Measurements from ENCODE around the gene ASXL1.
"Not testable (repeated sequence)": the region's sequence is repeated elsewhere in the genome, so short reads cannot be mapped to it uniquely, and the experiment has no call there.

Gene ASXL1

DNA sequence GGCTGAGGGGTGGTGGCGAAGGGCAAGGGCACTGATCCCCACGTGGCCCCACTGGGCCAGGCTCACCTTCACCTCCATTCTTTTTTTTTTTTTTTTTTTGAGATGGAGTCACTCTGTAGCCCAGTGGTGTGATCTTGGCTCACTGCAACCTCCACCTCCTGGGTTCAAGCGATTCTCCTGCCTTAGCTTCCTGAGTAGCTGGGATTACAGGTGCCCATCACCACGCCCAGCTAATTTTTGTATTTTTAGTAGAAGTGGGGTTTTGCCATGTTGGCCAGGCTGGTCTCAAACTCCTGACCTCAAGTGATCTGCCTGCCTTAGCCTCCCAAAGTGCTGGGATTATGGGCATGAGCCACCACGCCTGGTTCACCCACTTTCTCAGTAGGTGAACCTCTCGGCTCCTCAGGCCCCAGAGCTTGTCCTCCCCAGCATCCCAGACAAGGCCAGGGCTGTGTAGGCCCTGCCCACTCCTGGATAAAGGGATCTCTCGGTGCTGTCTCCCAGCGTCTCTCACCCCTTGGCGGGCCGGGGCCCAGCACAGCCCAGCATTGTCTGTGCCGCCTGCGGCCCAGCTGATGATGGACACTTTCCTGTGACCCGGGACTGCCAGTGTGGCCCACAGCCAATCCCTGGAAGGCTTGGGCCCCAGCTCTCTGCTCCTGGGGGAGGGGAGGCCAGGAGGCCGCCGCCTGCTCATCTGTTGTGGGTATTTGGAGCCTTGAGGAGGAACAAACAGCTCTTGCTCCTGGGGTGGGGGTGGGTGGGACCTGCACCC lies 108.0 kb downstream of the ASXL1 start:
- DNase-seq (ENCODE audit: low read depth in 2 of 2): not testable (repeated sequence)

DNA sequence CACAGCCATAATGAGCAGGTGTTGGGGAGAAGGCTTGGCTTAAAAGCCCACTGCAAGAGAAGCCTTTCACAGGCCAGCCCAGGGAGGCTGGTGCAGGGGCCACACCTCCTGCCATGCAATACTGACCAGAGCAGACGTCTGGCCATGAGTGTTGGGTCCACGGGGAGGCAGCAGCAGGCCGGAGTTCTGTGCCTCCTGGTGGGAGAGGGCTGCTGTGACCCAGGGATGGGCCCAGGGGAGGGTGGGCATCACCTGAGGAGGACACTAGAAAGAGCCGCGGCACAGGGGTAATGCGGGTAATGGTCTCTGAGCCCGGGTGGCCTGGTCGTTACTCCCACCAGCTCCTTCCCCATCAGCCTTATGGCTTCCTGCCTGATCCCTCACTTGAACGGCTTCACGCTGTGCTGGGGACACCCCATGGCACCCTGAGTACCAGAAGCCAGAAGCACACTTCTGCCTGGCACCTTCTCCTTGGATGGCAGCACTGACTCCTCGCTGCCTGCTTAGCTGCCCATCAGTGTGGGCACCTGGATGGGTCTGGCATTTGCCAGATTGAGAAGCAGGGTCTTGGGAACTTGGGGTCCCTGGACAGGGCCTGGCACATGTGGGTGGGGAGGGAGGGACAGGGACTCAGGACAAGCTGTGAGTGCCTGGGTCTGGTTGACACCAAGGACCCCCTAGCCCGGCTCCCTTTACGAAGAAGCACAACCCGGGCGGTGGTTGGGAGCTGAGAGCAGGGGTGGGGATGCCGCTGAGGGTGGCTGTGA lies 108.8 kb downstream of the ASXL1 start:
- DNase-seq (ENCODE audit: low read depth in 2 of 2): no peak

DNA sequence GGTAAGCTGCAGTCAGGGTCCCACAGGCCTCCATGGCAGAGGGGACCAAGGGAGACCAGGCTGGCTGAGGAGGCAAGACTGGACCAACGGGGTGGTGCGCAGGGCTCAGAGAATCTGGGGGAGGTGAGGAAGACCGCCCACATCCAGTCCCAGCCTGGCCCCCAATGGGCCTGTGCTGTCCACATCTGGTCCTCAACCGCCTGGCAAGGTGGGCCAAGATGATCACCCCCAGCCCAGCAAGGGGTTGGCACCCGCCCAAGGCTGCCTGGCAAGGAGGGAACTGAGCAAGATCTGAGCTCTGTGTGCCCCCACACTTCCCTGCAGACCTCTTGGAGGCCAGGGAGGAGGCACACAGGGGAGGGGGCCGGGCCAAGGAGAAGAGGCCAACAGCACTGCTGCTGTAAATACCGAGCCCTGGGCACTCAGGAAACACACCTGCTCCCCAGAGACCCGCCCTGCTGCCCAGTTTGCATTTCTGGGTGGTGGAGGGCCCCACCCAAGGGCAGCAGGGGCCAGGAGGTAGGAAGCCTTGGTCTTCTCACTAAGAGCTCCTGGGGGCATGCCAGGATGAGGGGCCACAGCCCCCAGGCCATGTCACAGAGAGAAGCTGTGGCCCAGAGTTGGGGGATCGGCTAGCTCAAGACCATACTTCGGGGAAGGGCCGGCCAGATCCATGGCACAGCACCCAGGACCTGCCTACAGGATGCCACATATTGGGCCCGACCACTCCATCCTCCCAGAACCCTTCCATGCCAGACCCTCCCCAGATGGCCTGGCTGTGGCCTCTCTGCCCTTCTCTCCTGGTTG lies 109.6 kb downstream of the ASXL1 start:
- no peak for DNase-seq (ENCODE audit: low read depth in 2 of 2)

DNA sequence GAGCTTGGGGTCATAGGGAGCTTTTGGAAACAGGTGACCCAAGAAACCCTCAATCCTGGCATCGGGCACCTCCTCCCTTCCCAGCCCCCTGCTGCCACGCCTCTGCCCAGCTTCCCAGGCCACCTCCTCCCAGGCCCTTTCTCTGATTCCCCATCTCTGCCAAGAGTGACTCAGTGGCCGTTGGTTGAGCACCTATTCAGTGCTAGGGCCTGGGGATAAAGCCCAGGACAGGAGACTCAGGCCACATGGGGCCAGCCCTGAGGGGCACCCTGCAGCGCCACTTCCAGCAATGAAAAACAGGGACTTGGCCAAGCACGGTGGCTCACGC lies 110.1 kb downstream of the ASXL1 start:
- DNase-seq (ENCODE audit: low read depth in 2 of 2): no peak

DNA sequence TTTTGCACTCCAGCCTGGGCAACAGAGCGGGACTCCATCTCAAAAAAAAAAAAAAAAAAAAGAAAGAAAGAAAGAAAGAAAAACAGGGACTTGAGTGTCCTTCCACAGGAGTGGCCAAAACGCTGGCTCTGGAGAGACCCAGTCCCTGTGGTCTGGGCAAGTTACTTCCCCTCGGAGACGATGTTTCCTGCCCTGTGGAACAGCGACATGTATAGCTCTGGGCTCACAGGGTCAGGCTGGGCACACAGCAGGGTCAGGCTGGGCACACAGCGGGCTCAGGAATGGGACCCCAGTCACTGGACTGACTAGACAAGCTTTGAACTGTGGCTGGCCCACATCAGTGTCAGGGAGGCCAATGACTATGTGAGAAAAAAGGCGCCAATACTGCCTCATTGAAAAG lies 110.7 kb downstream of the ASXL1 start:
- no peak for DNase-seq (ENCODE audit: low read depth in 2 of 2)

DNA sequence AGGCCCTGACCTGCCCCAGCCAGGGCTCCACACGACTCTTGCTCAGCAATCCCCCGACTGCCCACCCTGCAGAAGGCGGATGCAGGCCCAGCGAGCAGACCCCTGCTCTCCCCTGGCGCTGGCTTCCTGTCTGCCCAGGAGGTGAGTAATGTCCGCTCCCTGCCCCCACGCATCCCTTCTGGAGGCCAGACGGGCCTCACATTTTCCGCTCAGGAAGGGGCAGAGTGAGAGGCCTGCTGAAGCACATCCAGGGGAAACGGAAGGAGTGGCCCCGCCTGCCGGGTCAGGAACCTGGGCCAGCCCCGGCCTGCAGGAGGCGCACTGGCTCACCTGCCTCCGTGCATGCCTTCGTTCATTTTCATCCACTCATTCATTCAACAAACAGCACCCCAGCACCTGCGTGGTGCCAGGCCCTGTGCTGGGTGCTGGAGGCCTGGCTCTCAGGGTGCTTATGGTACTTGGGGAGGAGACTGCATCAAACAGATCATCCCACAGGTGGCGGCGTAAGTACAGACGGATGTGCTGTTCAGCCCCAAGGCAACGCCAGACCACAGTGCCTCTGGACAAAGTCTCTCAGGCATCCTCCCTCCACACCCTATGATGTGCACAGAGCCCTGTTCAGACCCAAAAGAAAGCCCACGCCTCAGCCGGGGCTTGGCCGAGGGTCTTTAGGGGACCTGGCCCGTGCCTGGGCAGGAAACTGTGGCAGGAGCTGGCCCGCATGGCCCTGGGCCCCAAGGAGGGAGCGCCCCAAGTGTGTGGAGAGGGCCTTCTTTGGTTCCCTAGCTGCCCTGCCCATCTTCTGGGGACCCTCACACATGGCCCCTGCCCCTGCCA lies 112.1 kb downstream of the ASXL1 start:
- DNase-seq (ENCODE audit: low read depth in 2 of 2): no peak

DNA sequence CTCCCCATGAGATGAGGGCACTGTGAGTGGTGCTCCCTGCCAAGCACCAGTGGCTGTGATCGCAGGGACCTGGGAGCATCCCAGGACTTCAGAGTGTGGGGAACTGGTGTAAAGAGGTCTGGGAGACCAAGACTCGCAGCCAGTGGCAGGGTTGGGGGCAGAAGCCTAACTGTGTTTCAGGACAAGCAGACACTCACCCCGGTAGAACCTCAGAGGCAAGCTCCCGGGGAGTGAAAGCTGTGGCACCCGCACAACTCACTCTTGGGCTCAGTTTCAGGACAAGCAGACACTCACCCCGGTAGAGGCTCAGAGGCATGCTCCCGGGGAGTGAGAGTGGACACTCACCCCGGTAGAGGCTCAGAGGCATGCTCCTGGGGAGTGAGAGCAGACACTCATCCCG lies 112.8 kb downstream of the ASXL1 start:
- no peak for DNase-seq (ENCODE audit: low read depth in 2 of 2)

DNA sequence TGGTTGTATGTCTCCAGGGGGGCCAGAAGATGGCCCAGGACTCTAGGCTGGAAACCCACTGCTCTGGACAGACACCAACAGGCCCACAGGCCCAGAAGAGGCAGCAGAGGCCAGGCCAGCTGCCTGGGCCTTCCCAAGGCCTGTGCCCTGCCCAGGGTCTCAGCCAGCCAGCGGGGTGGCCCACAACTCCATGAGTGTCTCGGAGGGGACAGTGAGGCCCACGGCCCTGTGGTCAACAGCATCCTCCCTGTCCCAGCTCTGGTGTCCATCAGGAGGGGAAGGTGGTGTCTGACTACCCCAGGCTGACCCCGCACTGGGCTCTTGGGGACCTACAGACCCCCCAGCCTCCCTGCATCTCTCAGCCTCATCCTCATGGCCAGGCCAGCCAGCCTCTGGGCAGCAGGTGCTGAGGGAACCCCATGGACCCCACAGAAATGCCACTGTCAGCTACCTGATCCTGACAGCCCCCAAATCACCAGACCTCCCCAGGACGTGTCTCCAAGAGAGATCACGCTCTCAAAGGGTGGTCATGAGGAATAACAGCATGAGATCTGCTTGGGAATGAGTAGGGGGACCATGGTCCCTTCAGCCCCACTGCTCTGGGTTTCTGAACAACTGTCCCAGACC lies 114.6 kb downstream of the ASXL1 start:
- DNase-seq (ENCODE audit: low read depth in 2 of 2): no peak

DNA sequence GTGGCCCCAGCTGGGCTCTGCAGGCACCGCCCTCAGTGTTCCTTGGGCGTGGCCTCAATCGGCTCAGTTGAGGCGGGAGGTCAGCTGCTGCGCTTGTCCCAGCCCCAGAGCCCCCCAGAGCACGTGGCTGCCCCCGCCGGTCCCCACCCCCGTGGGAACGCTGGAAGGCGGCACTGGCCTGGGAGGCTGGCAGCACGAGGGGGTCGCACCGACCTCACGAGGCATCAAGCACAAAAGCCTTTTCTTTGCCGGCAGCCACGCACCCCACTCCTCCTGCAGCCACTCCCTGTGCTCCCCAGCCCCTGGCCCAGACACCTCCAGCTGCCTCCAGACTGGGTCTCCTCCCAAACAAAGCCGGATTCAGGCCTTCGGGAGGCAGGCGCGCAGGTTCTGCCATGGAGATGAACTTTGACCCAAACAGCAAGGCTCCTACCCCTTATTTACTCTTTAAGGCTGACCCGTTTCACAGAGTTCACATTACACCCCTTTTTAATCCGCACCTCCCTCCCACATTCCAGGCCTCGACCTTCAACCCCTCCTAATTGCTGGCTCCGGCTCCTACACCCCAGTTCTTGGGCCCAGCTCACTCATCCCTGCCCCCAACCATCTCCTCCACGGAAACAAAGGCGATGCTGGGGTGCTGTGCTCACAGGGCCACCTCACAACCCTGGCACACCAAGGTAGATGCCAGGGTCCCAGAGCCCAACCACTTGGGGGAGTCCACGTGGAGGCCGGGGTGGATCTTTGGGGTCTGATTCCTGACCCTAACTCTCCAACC lies 115.3 kb downstream of the ASXL1 start:
- DNase-seq (ENCODE audit: low read depth in 2 of 2): no peak

DNA sequence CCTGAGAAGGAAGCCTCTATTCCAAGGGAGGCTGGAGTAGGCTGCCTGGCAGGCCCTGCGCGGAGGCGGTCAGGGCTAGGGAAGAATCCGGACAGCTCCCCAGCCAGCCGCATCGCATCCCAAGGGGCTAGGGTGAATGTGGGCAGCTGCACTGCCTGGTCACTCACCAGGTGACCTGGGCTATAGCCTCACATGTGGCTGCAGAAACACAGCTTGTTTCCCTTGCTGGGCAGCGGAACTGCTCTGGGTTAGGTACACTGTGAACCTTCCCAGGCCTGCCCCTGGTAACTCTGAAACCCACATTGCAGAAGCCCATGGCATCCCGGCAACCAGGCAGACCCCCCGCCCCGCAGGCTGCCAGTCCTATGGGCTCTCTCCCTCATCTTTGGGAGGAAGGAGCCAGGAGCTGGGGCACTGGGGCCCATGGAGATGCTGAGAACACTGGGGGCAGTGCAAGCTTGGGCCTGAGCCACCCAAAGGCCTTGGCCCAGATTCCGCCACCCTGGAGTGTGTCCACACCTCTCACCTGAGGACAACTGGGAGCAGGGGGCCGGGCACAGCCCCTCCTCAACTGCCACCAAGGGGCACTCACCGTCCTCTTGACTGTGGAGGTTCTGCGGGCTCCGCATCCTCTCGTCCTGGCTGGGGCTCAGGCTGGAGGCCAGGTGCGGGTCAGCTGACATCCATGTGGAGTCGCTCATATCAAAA lies 116.0 kb downstream of the ASXL1 start:
- no peak for DNase-seq (ENCODE audit: low read depth in 2 of 2)

DNA sequence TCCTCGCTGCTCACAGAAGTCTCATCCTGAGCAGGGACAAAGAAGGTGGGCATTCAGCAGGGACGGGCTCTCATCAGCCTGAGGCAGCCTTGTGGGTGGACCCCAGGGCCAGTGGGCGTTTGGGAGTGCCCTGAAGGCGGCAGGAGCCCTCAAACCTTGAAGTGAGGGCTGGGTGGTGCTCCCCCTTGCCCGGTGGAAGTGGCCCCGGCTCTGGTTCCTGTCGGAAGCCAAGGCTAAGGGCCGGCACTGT lies 116.5 kb downstream of the ASXL1 start:
- no peak for DNase-seq (ENCODE audit: low read depth in 2 of 2)

DNA sequence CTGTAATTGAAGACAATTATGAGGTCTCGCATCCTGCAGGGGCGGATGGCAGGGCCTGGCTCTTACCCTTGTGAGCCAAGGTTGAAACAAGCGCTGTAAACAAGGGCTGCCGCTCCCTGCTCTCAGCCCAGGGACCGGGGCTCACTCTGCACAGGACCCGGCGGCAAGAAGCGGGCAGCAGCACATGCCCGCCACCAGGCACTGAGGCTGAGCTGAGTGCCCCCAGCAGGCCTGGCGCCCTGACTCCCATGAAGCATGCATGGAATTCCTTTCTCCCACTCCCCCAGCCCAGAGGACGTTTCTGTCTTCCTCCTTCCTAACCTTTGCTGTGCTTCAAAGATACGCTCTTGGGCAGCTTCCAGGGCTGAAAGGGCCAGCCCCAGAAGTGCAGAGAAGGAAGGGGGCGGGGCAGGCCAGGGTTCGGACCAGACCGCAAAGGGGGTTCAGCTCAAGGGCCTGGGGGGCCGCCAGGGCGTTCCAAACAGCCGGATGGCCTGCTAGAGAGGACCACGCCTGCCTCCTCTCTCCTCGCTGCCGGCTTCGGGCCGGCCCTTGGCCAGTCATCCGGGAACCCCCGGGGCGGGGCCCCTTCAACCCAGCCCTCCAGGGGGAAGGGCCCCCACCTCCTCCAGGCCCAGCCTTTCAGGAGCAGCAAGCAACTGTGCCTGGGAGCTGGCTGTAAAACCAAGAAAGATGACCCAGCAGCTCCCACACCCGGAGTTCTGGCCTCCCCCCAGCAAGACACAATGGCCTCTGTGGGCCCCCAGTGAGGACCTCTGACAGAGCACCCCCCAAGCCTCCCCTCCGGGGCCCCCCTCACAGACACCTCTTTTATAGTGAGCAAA lies 117.1 kb downstream of the ASXL1 start:
- DNase-seq (ENCODE audit: low read depth in 2 of 2): no peak

DNA sequence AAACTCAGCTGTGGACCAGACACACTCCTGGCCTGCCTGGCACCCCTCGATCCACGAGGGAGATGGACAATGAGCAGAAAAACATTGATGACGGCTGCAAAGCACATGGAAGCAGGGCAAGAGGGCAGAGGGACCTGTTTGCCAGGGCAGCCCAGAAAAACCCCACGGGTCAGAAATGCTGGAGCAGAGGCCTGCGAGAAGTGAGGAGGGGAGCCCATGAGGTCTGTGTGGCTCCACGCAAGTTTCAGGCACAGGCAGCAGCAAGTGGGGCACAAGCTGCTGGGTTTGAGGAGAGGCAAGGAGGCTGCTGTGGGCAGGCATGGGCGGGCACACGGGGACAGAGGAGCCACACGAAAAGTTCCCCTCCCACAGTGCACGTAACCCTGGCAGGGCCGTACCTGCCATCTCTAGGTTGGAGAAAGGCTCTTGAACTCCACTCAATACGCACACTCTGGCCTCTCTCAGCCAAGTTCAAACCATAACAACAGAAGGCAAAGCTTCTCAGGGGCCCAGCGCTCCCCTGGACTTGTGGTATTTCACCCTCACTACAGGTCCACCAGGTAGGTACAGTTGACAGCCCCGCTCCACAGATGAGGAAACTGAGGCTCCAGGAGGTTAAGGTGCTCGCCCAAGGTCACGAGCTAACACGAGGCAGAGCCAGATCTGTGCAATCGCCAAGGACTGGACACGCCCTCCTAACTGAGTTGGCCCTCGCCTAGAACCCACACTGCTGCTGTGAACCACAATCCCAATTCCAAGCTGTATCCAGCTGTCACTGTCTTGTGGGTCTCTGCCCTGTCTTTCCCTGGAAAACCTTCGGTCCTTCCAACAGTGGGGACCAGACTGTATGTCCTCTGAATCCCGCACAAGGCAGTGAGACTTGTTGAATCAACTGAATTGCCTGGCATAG lies 118.8 kb downstream of the ASXL1 start:
- DNase-seq (ENCODE audit: low read depth in 2 of 2): no peak

DNA sequence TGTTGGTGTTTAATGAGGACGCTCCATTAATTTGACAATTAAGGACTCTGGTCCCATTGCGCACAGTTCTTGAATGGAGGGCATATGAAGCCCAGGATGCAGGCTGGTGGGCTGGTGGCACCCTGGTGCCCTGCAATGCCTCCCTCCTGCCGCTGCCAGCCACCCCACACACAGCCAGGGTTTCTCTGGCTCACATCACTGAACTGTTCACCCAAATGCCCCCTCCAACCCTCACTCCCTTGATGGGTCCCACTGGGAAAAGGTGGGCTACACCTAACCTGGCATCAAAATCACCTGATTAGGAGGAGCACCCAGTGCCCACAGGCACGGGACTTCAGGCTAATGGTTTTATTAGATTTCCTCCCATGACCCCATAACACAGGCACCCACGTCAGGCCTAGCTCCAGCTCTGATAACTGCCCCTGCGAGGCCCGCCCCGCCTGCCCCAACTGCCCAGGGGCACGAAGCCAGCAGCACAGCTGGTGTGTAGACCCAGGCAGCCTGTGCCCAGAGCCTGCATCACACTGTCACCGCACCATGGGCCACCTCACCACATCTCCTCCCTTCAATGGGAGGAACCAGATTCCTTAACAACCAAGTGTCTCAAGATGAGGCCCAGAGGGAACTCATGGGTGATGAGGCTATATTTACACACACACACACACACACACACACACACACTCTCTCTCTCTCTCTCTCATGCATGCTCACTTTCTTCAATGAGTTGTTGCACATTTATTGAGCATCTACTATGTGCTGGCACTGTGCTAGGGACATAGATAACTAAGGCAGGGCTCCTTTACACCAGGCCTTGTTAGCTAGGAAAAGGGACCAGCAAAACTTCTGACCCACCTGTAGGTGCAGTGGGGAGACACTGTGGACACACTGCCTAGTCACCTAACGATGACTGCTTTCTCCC lies 119.7 kb downstream of the ASXL1 start:
- no peak for DNase-seq (ENCODE audit: low read depth in 2 of 2)

DNA sequence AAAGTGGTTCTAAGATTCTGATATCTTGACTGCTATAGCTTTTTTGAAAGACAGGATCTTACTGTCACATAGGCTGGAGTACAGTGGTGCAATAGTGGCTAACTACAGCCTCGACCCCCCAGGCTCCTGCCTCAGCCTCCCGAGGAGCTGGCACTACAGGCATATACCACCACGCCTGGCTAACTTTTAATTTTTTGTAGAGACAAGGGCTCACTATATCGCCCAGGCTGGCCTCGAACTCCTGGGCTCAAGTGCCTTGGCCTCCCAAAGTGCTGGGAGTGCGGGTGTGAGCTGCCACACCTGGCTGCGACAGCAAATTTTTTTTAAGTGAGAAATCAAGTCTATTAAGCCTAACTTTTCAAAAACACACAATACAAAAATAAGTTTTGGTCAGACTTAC lies 120.4 kb downstream of the ASXL1 start:
- no peak for DNase-seq (ENCODE audit: low read depth in 2 of 2)

DNA sequence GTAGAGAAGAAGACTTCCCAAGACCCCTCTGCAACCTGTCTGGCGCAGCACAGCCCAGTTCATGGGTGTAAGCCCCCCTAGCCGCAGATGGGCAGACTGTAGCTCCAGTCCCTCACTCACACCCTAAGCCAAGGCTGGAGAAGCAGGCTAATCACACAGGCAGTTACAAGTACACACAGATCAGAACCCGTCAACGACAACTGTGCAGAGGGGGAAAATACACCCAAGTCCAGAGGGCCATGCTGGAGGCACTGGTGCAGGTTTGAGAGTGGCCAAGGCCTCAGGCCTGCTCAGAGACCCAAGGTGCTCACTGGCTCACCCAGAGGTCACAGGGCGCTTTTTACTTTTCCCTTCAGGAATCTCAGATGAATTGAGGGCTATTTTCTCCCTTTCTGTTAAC lies 120.9 kb downstream of the ASXL1 start:
- no peak for DNase-seq (ENCODE audit: low read depth in 2 of 2)

DNA sequence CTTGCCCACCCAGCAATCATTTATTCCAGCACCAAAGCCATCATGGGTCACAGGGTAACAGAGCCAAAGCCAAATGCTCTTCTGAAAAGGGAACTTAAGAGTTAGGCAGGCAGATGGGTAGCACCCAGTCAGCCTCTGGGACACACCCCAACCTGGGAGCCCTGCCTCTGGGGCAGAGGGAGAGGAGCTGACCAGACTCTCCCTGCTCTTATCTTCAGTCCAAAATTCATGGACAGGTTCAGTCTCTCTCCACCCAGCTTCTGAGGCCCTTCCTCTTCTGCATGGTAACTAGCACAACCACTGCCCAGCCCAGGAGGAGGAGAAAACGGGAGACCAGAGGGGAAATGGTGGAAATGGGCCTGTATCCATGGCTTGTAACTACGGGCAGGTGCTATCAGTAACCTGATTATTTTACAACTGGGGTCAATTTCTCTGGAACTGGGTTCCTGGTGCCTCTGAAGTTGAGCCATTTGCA lies 121.6 kb downstream of the ASXL1 start:
- no peak for DNase-seq (ENCODE audit: low read depth in 2 of 2)

All from stimulated activated CD4-positive, alpha-beta T cell treated with anti-CD3 and anti-CD28 coated beads, Interleukin-12 subunit alpha, Interleukin-12 subunit beta, amount 100 ng/mL, for 24 hours (primary cell).